ENCODE data around the gene JCAD. TPM values are rescaled to one million over a fixed set of nuclear protein-coding genes. Genes with fewer than 3 reads are reported as not detected.

JCAD gene
- total RNA-seq, 2 donors from 2014 or later: 8.3 to 113 TPM

DNA sequence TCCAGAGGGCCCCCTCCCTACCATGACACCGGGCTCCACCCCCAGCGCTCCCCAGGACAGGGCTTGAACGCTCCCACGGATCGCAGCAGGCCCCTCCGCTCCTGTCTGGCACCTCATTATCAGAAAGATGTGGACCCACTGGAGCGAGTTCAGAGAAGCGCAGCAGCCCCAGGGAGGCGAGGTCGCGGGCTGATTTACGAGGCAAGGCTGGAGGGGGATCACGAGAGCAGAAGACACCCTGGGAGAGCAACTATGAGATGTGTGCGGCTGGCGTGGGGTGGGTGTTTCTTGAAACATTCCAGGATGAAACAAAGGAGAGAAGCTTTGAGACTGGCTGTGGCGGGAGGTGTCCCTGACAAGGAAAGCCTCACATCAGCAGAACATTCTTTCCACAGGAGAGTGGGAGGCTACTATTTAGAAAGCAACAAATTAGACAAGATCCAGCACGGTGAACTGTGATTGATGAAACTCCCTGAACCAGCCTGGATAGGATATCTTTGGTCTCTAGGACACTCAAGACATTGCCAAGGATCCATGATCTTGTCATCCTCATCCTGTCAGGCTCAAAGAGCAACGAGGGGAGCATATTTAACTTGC is 66.0 kb downstream of the JCAD start:
- Histone ChIP-seq H3K36me3 (no peaks in the 10 kb centered on the region), H3K27me3 (replicated peaks; ENCODE audit: insufficient read depth) (no peaks in the 10 kb centered on the region), H3K9me3 (no peaks in the 10 kb centered on the region), H3K27ac (no peak overlapping the region), H3K4me3 (no peak overlapping the region), H3K4me1 (replicated peaks) (no peaks in the 10 kb centered on the region)
- intact Hi-C loops (cut with DNase I): no loop called here
- TF ChIP-seq, protein P1, sequence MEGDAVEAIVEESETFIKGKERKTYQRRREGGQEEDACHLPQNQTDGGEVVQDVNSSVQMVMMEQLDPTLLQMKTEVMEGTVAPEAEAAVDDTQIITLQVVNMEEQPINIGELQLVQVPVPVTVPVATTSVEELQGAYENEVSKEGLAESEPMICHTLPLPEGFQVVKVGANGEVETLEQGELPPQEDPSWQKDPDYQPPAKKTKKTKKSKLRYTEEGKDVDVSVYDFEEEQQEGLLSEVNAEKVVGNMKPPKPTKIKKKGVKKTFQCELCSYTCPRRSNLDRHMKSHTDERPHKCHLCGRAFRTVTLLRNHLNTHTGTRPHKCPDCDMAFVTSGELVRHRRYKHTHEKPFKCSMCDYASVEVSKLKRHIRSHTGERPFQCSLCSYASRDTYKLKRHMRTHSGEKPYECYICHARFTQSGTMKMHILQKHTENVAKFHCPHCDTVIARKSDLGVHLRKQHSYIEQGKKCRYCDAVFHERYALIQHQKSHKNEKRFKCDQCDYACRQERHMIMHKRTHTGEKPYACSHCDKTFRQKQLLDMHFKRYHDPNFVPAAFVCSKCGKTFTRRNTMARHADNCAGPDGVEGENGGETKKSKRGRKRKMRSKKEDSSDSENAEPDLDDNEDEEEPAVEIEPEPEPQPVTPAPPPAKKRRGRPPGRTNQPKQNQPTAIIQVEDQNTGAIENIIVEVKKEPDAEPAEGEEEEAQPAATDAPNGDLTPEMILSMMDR (IDR thresholded peaks at IDR 0.05): no peak
- TF ChIP-seq POLR2A (IDR thresholded peaks at IDR 0.05) (no peak), POLR2AphosphoS5 (IDR thresholded peaks at IDR 0.05) (no peak)
- DNase-seq (ENCODE audit: low spot score): no peak
- 40% methylated on average over 18 of the region's 18 CpGs for WGBS

DNA sequence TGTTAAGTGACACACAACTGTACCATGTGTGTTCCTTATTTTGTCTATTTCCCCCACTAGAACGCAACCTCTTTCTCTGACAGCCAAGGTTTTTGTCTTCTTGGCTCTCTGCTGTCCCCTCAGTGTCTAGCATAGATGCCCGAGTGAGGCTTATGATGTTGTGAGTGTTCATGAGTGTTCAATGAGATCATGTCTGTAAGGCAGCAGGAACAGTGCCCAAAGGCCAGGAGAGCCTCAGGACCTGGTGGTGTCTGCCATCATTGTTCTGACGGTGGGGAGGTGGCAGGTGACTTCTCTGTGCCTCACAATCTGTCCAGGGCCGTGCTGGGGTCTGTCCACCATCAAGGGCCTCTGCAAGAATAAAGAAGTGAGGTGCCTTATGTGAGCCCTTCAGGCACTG is 66.5 kb downstream of the JCAD start:
- H3K27me3 ChIP-seq (replicated peaks; ENCODE audit: insufficient read depth): no peaks in the 10 kb centered on the region
- no peak overlapping the region for H3K27ac ChIP-seq
- H3K4me3 ChIP-seq: no peak overlapping the region
- no peak for DNase-seq (ENCODE audit: low spot score)
- WGBS: 78% methylated on average over 4 of the region's 4 CpGs
- no peaks in the 10 kb centered on the region for H3K36me3 ChIP-seq
- H3K4me1 ChIP-seq (replicated peaks): no peaks in the 10 kb centered on the region
- intact Hi-C loops (cut with DNase I): no loop called here
- TF ChIP-seq, protein P1 (IDR thresholded peaks at IDR 0.05): no peak
- no peak for TF ChIP-seq POLR2AphosphoS5 (IDR thresholded peaks at IDR 0.05)
- no peak for TF ChIP-seq POLR2A (IDR thresholded peaks at IDR 0.05)
- no peaks in the 10 kb centered on the region for H3K9me3 ChIP-seq

DNA sequence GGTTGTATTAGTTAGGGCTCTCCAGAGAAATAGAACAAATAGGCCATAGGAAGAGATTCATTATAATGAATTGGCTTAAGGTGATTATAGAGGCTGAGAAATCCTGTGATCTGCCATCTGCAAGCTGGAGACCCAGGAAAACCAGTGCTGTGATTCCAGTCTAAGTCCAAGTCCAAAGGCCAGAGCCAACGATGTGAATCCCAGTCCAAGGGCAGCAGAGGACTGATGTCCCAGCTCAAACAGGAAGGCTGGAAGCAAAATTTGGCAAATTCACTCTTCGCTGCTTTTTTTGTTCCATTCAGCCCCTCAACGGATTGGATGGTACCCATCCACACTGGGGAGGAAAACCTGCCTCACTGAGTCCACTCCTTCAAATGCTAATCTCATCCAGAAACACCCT is 68.0 kb downstream of the JCAD start:
- Histone ChIP-seq H3K4me3 (no peak overlapping the region), H3K36me3 (no peaks in the 10 kb centered on the region), H3K27ac (no peak overlapping the region), H3K27me3 (replicated peaks; ENCODE audit: insufficient read depth) (no peaks in the 10 kb centered on the region), H3K4me1 (replicated peaks) (no peaks in the 10 kb centered on the region), H3K9me3 (no peaks in the 10 kb centered on the region)
- WGBS: 86% methylated on average over 3 of the region's 3 CpGs
- TF ChIP-seq, protein P1 (IDR thresholded peaks at IDR 0.05): no peak
- TF ChIP-seq POLR2A (IDR thresholded peaks at IDR 0.05) (no peak), POLR2AphosphoS5 (IDR thresholded peaks at IDR 0.05) (no peak)
- intact Hi-C loops (cut with DNase I): no loop called here
- DNase-seq (ENCODE audit: low spot score): no peak

DNA sequence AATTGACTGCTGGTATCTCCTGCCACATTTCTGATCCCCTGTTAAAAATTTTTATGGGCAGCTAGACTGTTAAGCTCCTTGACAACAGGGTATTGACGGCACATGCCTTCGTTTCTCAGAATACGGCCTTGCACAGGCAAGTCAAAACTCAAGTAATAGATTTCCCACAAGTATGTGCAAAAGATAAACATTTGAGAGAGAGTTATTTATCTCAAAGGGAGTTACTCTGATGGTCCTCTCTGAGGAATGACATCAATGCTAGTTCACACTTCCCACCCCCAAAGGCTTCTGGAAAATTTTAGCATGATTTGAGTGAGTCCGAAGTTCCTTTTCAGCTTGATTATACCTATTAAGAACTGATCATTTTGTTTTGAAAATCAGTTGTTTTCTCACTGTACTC is 71.9 kb downstream of the JCAD start:
- H3K27me3 ChIP-seq (replicated peaks; ENCODE audit: insufficient read depth): no peaks in the 10 kb centered on the region
- no peak for TF ChIP-seq POLR2AphosphoS5 (IDR thresholded peaks at IDR 0.05)
- TF ChIP-seq, protein P1 (IDR thresholded peaks at IDR 0.05): no peak
- no peak for TF ChIP-seq POLR2A (IDR thresholded peaks at IDR 0.05)
- no peak overlapping the region for H3K4me3 ChIP-seq
- H3K36me3 ChIP-seq: no peaks in the 10 kb centered on the region
- intact Hi-C loops (cut with DNase I): no loop called here
- no peaks in the 10 kb centered on the region for H3K4me1 ChIP-seq (replicated peaks)
- H3K9me3 ChIP-seq: no peaks in the 10 kb centered on the region
- DNase-seq (ENCODE audit: low spot score): no peak
- WGBS: 62% methylated on average over 4 of the region's 4 CpGs
- H3K27ac ChIP-seq: no peak overlapping the region

DNA sequence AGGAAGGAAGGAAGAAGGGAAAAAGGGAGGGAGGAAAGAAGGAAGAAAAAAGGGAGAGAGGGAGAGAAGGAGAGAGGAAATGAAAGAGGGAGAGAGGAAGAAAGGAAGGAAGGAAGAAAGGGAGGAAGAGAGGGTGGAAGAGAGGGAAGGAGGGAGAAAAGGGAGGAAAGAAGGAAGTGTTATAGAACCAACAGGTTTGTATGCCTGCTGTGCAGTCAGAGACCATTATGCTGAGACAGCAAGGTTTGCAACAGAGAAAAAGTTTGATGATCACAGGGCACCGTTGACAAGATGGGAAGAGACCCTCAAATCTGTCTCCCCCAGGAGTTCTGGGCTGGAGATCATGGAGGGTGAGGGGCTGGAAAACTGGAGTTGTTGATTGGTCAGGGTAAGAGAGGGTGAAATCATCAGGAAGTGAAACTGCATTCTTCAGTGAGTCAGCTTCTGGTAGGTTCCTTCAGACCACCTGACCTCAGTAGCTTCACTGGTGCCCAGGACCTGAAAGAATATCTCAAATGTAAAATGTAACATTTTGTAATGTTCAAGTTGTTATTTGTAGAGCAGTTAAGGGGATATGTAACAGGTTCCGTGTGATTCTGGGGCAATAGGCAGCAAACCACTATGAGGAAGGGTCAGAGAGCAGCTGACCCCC is 76.3 kb downstream of the JCAD start:
- Histone ChIP-seq H3K36me3 (no peaks in the 10 kb centered on the region), H3K9me3 (no peaks in the 10 kb centered on the region), H3K4me1 (replicated peaks) (no peaks in the 10 kb centered on the region), H3K27me3 (replicated peaks; ENCODE audit: insufficient read depth) (no peaks in the 10 kb centered on the region), H3K27ac (no peak overlapping the region), H3K4me3 (no peak overlapping the region)
- no peak for DNase-seq (ENCODE audit: low spot score)
- intact Hi-C loops (cut with DNase I): no loop called here
- TF ChIP-seq, protein P1 (IDR thresholded peaks at IDR 0.05): no peak
- TF ChIP-seq POLR2AphosphoS5 (IDR thresholded peaks at IDR 0.05) (no peak), POLR2A (IDR thresholded peaks at IDR 0.05) (no peak)
- WGBS: 98% methylated on average over 2 of the region's 2 CpGs

Data from prostate gland (tissue), 2 donors.